K562 (cell line): ENCODE measurements around the gene PRRT2. TPM values are rescaled to one million over a fixed set of nuclear protein-coding genes. Genes with fewer than 3 reads are reported as not detected.
A peak's percentile ranks its signal among the peaks of the same experiment; 100 is the strongest.

Experiments
- CSDE1 ChIP-seq, 2 experiments: fragments of 450-650 bp; IDR thresholded peaks; 2 replicates each; pipeline ENCODE4 v1.6.1; 2016; ENCODE audit warnings: mild to moderate bottlenecking in 1 of 2
- E2F6 ChIP-seq, 2 experiments: IDR thresholded peaks; 2 replicates each; pipeline ENCODE4 v1.6.1; 2011; ENCODE audit warnings: borderline replicate concordance in 1 of 2, control low read depth in 1 of 2, low read depth in 1 of 2, low read length in 1 of 2, mild to moderate bottlenecking in 1 of 2, mixed read lengths in 1 of 2, moderate library complexity in 1 of 2; ENCODE audit not compliant: insufficient read depth in 1 of 2, insufficient read length in 1 of 2, poor library complexity in 1 of 2, severe bottlenecking in 1 of 2; ENCODE audit errors: extremely low read depth in 1 of 2
- EP300 ChIP-seq: IDR thresholded peaks from 2 replicates; pipeline ENCODE4 v1.6.1; 2012; ENCODE audit warnings: low read length, improper control_type of control experiment
- ESRRB ChIP-seq: fragments of 250-450 bp; sonication (Bioruptor Pico); IDR thresholded peaks from 2 replicates; pipeline ENCODE4 v1.5.0; 2020; ENCODE audit warnings: mild to moderate bottlenecking, moderate library complexity, borderline replicate concordance
- IFI16 ChIP-seq: fragments of 250-450 bp; sonication (Bioruptor Pico); IDR thresholded peaks from 2 replicates; pipeline ENCODE4 v2.1.2; 2022; ENCODE audit warnings: mild to moderate bottlenecking, inconsistent platforms
- JUND ChIP-seq, 2 experiments: IDR thresholded peaks; 2 replicates in 1 of 2; 3 replicates in 1 of 2; pipeline ENCODE4 v1.6.1; 2011; ENCODE audit warnings: borderline replicate concordance in 2 of 2, low read depth in 2 of 2, low read length in 2 of 2, improper control_type of control experiment in 1 of 2, missing biosample characterization in 1 of 2, missing genetic modification characterization in 1 of 2, missing genetic modification reagents in 1 of 2
- KLF16 ChIP-seq: IDR thresholded peaks from 2 replicates; pipeline ENCODE4 v1.6.1; 2016; ENCODE audit warnings: antibody characterized with exemption
- KLF6 ChIP-seq: fragments of 250-450 bp; sonication (Bioruptor Pico); IDR thresholded peaks from 2 replicates; pipeline ENCODE4 v1.4.0; 2020; ENCODE audit warnings: mild to moderate bottlenecking, moderate library complexity, borderline replicate concordance
- MAX ChIP-seq: sonication (generic); formaldehyde crosslinking; IDR thresholded peaks from 2 replicates; pipeline ENCODE4 v1.9.0; 2022; ENCODE audit warnings: mild to moderate bottlenecking, missing genetic modification reagents
- NCOA4 ChIP-seq: fragments of 450-650 bp; IDR thresholded peaks from 2 replicates; pipeline ENCODE4 v1.6.1; 2018; ENCODE audit warnings: mild to moderate bottlenecking; ENCODE audit not compliant: partially characterized antibody
- NELFE ChIP-seq: IDR thresholded peaks from 2 replicates; pipeline ENCODE4 v1.6.1; 2011; ENCODE audit warnings: mild to moderate bottlenecking; ENCODE audit not compliant: insufficient read depth, insufficient read length
- NR4A1 ChIP-seq, 2 experiments: fragments of 250-450 bp in 1 of 2; fragments of 450-650 bp in 1 of 2; sonication (Bioruptor Pico) in 1 of 2; IDR thresholded peaks; 2 replicates each; pipeline versions ENCODE4 v1.4.0 to v1.6.1; 2016 to 2020; ENCODE audit warnings: mild to moderate bottlenecking in 2 of 2, missing compliant biosample characterization in 1 of 2, missing genetic modification characterization in 1 of 2, moderate library complexity in 1 of 2
- PCBP2 ChIP-seq: fragments of 200-400 bp; formaldehyde crosslinking; IDR thresholded peaks from 2 replicates; pipeline ENCODE4 v1.6.1; 2018; ENCODE audit warnings: low read length, low read depth, mild to moderate bottlenecking, moderate library complexity; ENCODE audit not compliant: poor library complexity, severe bottlenecking
- RBM25 ChIP-seq: fragments of 200-400 bp; formaldehyde crosslinking; IDR thresholded peaks from 2 replicates; pipeline ENCODE4 v1.6.1; 2018; ENCODE audit warnings: low read length, low read depth, moderate library complexity; ENCODE audit not compliant: severe bottlenecking
- SAP30 ChIP-seq: fragments of 200-600 bp; sonication (generic); IDR thresholded peaks from 2 replicates; pipeline ENCODE4 v1.6.1; 2012; ENCODE audit warnings: borderline replicate concordance, low read depth, mild to moderate bottlenecking, moderate library complexity, low read length, control low read depth, inconsistent platforms; ENCODE audit not compliant: insufficient read depth, poor library complexity, severe bottlenecking
- SIRT6 ChIP-seq: IDR thresholded peaks from one replicate; pipeline ENCODE4 v1.6.1; 2012; ENCODE audit warnings: low read depth, mild to moderate bottlenecking, control low read depth, inconsistent platforms, low read length, moderate library complexity
- SPI1 ChIP-seq: IDR thresholded peaks from 2 replicates; pipeline ENCODE4 v1.6.1; 2011; ENCODE audit warnings: low read depth, low read length, control low read depth, borderline replicate concordance
- TEAD2 ChIP-seq: fragments of 450-650 bp; IDR thresholded peaks from 2 replicates; pipeline ENCODE4 v1.6.1; 2016; ENCODE audit warnings: missing genetic modification characterization, control low read depth, missing compliant biosample characterization
- ZNF124 ChIP-seq: sonication (generic); formaldehyde crosslinking; IDR thresholded peaks from 2 replicates; pipeline ENCODE4 v1.8.1; 2022; ENCODE audit warnings: missing genetic modification reagents
- ZNF133 ChIP-seq: fragments of 250-450 bp; sonication (Bioruptor Pico); IDR thresholded peaks from 2 replicates; pipeline ENCODE4 v1.4.0; 2020; ENCODE audit warnings: mild to moderate bottlenecking
- ZNF197 ChIP-seq: fragments of 200-800 bp; sonication (Bioruptor generic); IDR thresholded peaks from 2 replicates; pipeline ENCODE4 v1.6.1; 2016; ENCODE audit warnings: low read depth, missing genetic modification characterization, missing compliant biosample characterization
- polyA plus RNA-seq, 8 experiments: library from polyadenylated mRNA; depleted of rRNA in 4 of 8; stranded (reverse) in 5 of 8; unstranded in 3 of 8; fragments of >200 nt; fragmentation: Nextera tagmentation in 2 of 8; fragmentation: Illumina TruSeq in 1 of 8; extraction: Ambion mirVana in 2 of 8; extraction: Trizol in 1 of 8; gene quantifications; 2 replicates each; pipeline versions ENCODE4 v1.2.1 to v1.2.3, GENCODE V29; 2011 to 2014; ENCODE audit warnings: inconsistent platforms in 1 of 8, missing spikeins in 1 of 8
- total RNA-seq, 7 experiments: library from RNA; depleted of rRNA in 6 of 7; stranded (reverse); fragments of >200 nt in 6 of 7; fragmentation: Illumina TruSeq in 2 of 7; extraction: Trizol in 2 of 7; gene quantifications; 2 replicates each; pipeline versions ENCODE4 v1.2.1 to v1.2.3, GENCODE V29; 2011 to 2021; ENCODE audit warnings: low replicate concordance in 1 of 7
- TF ChIP-seq, protein P1 (sequence below): fragments of 450-650 bp; formaldehyde crosslinking; IDR thresholded peaks from 2 replicates; pipeline ENCODE4 v1.4.0; 2022; ENCODE audit warnings: mild to moderate bottlenecking, moderate library complexity
- TF ChIP-seq, protein P2 (sequence below), 2 experiments: fragments of 250-450 bp in 1 of 2; fragments of 450-650 bp in 1 of 2; sonication (Bioruptor Pico) in 1 of 2; IDR thresholded peaks; 2 replicates each; pipeline versions ENCODE4 v1.6.1 to v1.8.0; 2016 to 2021; ENCODE audit warnings: mild to moderate bottlenecking in 2 of 2, moderate library complexity in 2 of 2, missing compliant biosample characterization in 1 of 2, missing genetic modification characterization in 1 of 2
- TF ChIP-seq, protein P3 (sequence below), 2 experiments: fragments of 450-650 bp in 1 of 2; sonication (generic) in 1 of 2; formaldehyde crosslinking; conservative IDR thresholded peaks; 2 replicates each; pipeline versions ENCODE4 v1.4.0 to v1.8.1; 2020 to 2022; ENCODE audit warnings: mild to moderate bottlenecking in 1 of 2, missing genetic modification reagents in 1 of 2

Gene PRRT2
- total and polyA plus RNA-seq, 9 of the 15 experiments (the other 6 are each of a cell fraction or from before 2014, with no cell fraction given): 0.11 to 1.0 (median 0.42) TPM; not detected in 2

DNA sequence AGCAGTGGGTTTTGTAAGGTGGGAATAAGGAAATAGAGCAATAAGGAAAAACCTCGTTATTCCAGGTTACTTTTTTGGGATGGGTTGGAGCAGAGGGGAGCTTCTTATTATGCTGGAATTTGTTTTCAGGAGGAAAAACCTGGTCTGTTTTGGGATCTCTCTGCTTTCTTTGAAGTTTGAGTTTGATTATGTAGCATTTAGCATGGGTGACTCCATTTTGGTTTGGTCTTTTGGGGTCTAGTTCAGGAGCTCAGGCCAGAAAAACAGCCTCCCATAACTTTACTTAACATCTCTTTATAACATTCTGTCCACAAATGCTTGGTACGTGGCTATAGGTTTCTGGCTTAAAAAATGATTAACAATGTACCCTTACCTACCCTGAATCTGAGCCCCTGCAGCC lies 42.5 kb upstream of the PRRT2 start (continued):
- TF ChIP-seq, protein P1, sequence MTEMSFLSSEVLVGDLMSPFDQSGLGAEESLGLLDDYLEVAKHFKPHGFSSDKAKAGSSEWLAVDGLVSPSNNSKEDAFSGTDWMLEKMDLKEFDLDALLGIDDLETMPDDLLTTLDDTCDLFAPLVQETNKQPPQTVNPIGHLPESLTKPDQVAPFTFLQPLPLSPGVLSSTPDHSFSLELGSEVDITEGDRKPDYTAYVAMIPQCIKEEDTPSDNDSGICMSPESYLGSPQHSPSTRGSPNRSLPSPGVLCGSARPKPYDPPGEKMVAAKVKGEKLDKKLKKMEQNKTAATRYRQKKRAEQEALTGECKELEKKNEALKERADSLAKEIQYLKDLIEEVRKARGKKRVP (CRISPR knock-in tag): no peak
- no peak for TF ChIP-seq JUND (IDR thresholded peaks at IDR 0.05; ENCODE audit: borderline replicate concordance, low read depth, low read length)
- no peak for TF ChIP-seq JUND (tag; IDR thresholded peaks at IDR 0.05; ENCODE audit: borderline replicate concordance, low read depth, low read length)
- TF ChIP-seq TEAD2 (tag): peak; percentile 33; the same call in 1 of the 2 replicates
- TF ChIP-seq, protein P2, sequence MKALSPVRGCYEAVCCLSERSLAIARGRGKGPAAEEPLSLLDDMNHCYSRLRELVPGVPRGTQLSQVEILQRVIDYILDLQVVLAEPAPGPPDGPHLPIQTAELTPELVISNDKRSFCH (CRISPR knock-in tag; IDR thresholded peaks at IDR 0.05): no peak
- TF ChIP-seq, protein P2 (tag; IDR thresholded peaks at IDR 0.05): 0 out of 2 replicates have a peak, but pooled peaks have one; percentile 18
- TF ChIP-seq NR4A1 (CRISPR knock-in tag; IDR thresholded peaks at IDR 0.05): no peak
- peak; percentile 62 for TF ChIP-seq NR4A1 (tag; IDR thresholded peaks at IDR 0.05)
- no peak for TF ChIP-seq KLF16
- TF ChIP-seq SPI1: no peak
- TF ChIP-seq E2F6 (IDR thresholded peaks at IDR 0.05; ENCODE audit: borderline replicate concordance in 1 of 2, extremely low read depth in 1 of 2, insufficient read depth in 1 of 2, insufficient read length in 1 of 2, low read depth in 1 of 2, low read length in 1 of 2, poor library complexity in 1 of 2, severe bottlenecking in 1 of 2): no peak
- TF ChIP-seq MAX (CRISPR knock-in tag): no peak
- no peak for TF ChIP-seq ZNF133 (CRISPR knock-in tag)
- no peak for TF ChIP-seq SIRT6
- no peak for TF ChIP-seq IFI16
- no peak for TF ChIP-seq NELFE
- peak; percentile 27; the same call in 1 of the 2 replicates for TF ChIP-seq KLF6 (CRISPR knock-in tag)
- no peak for TF ChIP-seq EP300
- no peak for TF ChIP-seq PCBP2
- no peak for TF ChIP-seq ZNF124 (CRISPR knock-in tag)
- no peak for TF ChIP-seq ZNF197 (CRISPR knock-in tag)
- TF ChIP-seq SAP30: no peak
- TF ChIP-seq ESRRB (CRISPR knock-in tag): no peak
- TF ChIP-seq RBM25: no peak
- TF ChIP-seq CSDE1 (IDR thresholded peaks at IDR 0.05): no peak
- TF ChIP-seq, protein P3, sequence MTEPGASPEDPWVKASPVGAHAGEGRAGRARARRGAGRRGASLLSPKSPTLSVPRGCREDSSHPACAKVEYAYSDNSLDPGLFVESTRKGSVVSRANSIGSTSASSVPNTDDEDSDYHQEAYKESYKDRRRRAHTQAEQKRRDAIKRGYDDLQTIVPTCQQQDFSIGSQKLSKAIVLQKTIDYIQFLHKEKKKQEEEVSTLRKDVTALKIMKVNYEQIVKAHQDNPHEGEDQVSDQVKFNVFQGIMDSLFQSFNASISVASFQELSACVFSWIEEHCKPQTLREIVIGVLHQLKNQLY (CRISPR knock-in tag; conservative IDR thresholded peaks at IDR 0.05): no peak
- no peak for TF ChIP-seq NCOA4
